ENCODE results near the gene MYLK. TPM values are rescaled to one million over a fixed set of nuclear protein-coding genes. Genes with fewer than 3 reads are reported as not detected.

Gene MYLK
- total and polyA plus RNA-seq, 2 of the 4 experiments (the other 2 are of a cell fraction): 299 to 484 TPM

- Histone ChIP-seq H2AK5ac (ENCODE audit: low read depth, low read length) (no peak overlapping the region), H3K27me3 (ENCODE audit: control insufficient read depth, insufficient read depth, low read length) (no peaks in the 10 kb centered on the region), H3K4ac (ENCODE audit: low read depth, low read length) (no peak overlapping the region), H2BK15ac (ENCODE audit: low read depth, low read length) (no peak overlapping the region), H2AK9ac (replicated peaks; ENCODE audit: low read depth, low read length, poor library complexity) (no peak overlapping the region), H3K4me1 (ENCODE audit: control insufficient read depth, insufficient read depth, low read length) (no peaks in the 10 kb centered on the region), H3K18ac (ENCODE audit: low read depth, low read length) (no peak overlapping the region), H3K9me1 (ENCODE audit: insufficient read depth, low read length) (no peaks in the 10 kb centered on the region), H4K20me1 (ENCODE audit: insufficient read depth, low read length) (no peaks in the 10 kb centered on the region), H2BK120ac (ENCODE audit: low read depth, low read length) (no peak overlapping the region), H3K23ac (ENCODE audit: low read depth, low read length) (no peak overlapping the region), H3K27ac (ENCODE audit: insufficient read depth, low read length) (no peak overlapping the region), H3K56ac (ENCODE audit: extremely low read depth, insufficient read depth, low read length) (no peak overlapping the region), H4K91ac (ENCODE audit: insufficient read depth, low read depth, low read length) (no peak overlapping the region), H2BK5ac (ENCODE audit: low read depth, low read length, poor library complexity, severe bottlenecking) (no peak overlapping the region), H2AFZ (replicated peaks; ENCODE audit: low read length, poor library complexity) (no peak overlapping the region), H3K4me3 (ENCODE audit: insufficient read depth, low read depth, low read length) (no peak overlapping the region), H4K8ac (ENCODE audit: low read depth in 2 of 2, low read length in 2 of 2) (no peak overlapping the region), H3K9me3 (ENCODE audit: control insufficient read depth, insufficient read depth, low read length) (peaks cover 4% of the 10 kb centered on the region), H2BK20ac (ENCODE audit: low read depth, low read length) (no peak overlapping the region), H3K36me3 (ENCODE audit: control insufficient read depth, insufficient read depth, low read length) (no peaks in the 10 kb centered on the region), H3K79me1 (ENCODE audit: low read depth in 1 of 2, low read length in 2 of 2) (no peaks in the 10 kb centered on the region), H4K5ac (ENCODE audit: low read depth, low read length) (no peak overlapping the region), H3K9ac (ENCODE audit: low read depth, low read length) (no peak overlapping the region), H3K14ac (replicated peaks; ENCODE audit: low read depth, low read length) (no peak overlapping the region), H3K4me2 (ENCODE audit: low read depth, low read length) (no peak overlapping the region)
- intact Hi-C loops (cut with micrococcal nuclease) (no loop called here), dilution Hi-C loops (cut with HindIII; ENCODE audit: low sequenced_read_pairs, unreplicated experiment) (no loop called here), in situ Hi-C loops (cut with MboI; ENCODE audit: low sequenced_read_pairs) (no loop called here)
- DNase-seq (no peak), ATAC-seq (ENCODE audit: low read depth) (no peak)
- TF ChIP-seq USF2 (IDR thresholded peaks at IDR 0.05; ENCODE audit: low read depth, low read length) (no peak), FOS (IDR thresholded peaks at IDR 0.05; ENCODE audit: low read depth, low read length) (no peak), CHD1 (IDR thresholded peaks at IDR 0.05; ENCODE audit: low read depth, low read length) (no peak), CEBPB (IDR thresholded peaks at IDR 0.05; ENCODE audit: low read depth, low read length) (no peak), MAZ (IDR thresholded peaks at IDR 0.05; ENCODE audit: borderline replicate concordance, low read depth, low read length) (no peak)
- CTCF ChIA-PET: no interaction called here
- POLR2A ChIA-PET (ENCODE audit: unreplicated experiment): no interaction called here
- no CpG with 5 or more reads among the region's 2 CpGs for WGBS, 2 experiments (ENCODE audit: extremely low coverage in 2 of 2, insufficient read length in 1 of 2)
- BruUV-seq (replicated peaks): no TSS peak
These were observed 23.6 kb upstream of the MYLK start for GRCh38 chr3:123907720-123908119.

Data from IMR-90 (cell line).